Activated CD8-positive, alpha-beta memory T cell treated with anti-CD3 and anti-CD28 coated beads for 4 hours (primary cell): ENCODE results near the gene OR7E24.

Experiments
- DNase-seq, 2 donors: peaks; one replicate each; pipeline ENCODE4 v3.0.0-alpha.2; 2020; ENCODE audit warnings: low read depth in 2 of 2

The OR7E24 gene

DNA sequence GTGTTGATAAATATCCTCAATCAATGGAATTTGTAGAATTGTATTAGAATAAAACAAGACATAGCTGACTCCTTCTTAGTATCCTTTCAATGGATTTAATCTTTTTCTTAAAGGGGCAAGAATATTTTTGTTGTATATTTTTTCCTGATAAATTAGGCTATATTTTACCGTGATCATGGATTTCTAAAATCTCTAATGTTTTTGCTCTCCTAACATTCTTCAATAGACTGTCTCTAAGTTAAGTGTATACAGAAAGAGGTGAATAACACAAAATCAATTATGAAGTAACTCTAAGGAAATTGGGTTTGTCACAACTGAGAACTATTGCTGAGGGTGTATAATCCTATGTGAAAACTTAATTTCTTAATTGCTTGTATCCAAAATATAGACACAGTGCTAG lies at the start of gene OR7E24:
OR7E24 (plus strand) TSS at position 301 of the 400 bp plus-strand sequence. CDS start 114 bp downstream, outside the sequence.
- no peak for DNase-seq

DNA sequence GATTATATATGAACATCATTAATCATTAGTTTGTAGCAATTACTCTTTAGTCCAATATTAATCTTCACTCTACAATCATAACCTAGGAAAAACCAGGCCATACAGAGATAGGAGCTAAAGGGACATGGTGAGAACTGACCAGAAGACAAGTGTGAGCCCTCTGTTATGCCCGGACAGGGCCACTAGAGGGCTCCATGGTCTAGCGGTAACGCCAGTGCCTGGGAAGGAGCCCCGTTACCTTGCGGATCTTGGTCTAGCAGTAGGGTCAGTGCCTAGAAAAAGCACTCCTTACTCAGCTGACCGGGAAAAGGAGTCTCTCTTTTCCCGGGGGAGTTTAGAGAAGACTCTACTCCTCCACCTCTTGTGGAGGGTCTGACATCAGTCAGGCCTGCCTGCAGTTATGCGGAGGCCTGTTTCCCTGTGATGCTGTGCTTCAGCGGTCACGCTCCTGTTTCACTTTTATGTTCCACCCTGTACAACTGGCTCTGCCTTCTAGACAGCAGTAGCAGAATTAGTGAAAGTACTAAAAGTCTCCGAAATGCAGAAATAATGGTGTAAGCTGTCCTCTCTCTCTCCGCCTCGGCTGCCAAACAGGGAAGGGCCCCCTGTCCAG lies 45.1 kb upstream of the OR7E24 start:
- peak; percentile 23 to 27 for DNase-seq

DNA sequence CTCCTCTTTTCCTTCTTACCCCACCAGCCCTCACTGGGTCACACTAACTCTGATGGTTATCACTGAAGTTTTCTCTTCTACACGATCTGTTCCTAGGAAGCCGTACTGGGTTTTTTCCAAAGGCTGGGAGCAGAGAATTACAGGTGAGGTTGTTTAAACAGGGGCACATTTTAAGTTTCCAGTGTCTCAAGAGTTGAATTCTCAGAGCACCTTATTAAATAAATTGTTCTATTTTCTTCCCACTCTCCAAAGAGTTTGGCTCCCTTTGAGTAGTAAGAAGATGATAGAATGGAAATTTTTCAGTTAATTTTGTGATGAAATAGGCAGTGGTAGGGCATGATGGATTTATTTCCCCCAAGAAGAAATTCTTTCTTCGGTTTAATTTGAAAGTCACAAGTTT lies 31.2 kb upstream of the OR7E24 start, which contains the start of gene OR7D4:
OR7D4 (minus strand) TSS at position 101 of the 400 bp plus-strand sequence. CDS start 4,752 bp downstream, outside the sequence.
- DNase-seq: no peak

DNA sequence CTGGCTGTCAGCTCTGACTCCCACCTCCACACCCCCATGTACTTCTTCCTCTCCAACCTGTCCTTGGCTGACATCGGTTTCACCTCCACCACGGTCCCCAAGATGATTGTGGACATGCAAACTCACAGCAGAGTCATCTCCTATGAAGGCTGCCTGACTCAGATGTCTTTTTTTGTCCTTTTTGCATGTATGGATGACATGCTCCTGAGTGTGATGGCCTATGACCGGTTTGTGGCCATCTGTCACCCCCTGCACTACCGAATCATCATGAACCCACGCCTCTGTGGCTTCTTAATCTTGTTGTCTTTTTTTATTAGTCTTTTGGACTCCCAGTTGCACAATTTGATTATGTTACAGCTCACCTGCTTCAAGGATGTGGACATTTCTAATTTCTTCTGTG lies 506 bp downstream of the OR7E24 start:
- no peak for DNase-seq

DNA sequence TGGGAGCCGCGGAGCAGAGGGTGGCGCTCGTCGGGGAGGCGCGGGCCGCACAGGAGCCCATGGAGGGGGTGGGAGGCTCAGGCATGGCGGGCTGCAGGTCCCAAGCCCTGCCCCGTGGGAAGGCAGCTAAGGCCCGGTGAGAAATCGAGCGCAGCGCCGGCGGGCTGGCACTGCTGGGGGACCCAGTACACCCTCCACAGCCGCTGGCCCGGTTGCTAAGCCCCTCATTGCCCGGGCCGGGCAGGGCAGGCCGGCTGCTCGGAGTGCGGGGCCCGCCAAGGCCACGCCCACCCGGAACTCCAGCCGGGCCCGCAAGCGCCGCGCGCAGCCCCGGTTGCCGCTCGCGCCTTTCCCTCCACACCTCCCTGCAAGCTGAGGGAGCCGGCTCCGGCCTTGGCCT lies 32.8 kb downstream of the OR7E24 start:
- DNase-seq: peak in 1 of 2 donors; percentile 1

DNA sequence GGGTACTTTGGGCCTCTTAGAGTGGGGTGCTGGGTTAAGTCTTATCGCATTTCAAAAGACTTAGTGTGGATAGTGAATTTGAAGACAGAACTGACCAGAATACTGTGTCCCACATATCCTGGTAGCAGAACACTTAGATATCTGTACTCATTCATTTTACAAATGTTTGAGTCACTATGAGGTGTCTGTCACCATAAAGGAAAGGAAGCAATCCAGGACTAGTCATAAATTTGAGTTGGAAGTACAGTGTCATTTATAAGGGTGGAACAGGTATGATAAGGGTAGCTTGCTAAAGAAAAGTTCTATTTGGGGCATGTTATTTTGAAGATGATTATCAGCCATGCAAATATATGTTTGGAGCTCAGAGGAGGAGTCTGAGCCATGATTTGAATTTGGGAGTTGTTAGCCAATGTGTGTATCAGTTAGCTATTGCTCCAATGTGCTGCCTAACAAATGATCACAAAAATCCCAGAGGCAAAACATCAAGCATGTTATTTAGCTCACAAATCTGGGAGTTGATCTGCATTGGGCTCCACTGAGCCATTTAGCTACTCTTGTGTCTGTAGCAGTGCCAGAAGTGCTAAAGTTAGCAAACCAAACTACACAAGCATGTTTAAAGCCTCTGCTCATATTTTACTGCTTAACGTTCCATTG lies 38.6 kb downstream of the OR7E24 start:
- DNase-seq: no peak

DNA sequence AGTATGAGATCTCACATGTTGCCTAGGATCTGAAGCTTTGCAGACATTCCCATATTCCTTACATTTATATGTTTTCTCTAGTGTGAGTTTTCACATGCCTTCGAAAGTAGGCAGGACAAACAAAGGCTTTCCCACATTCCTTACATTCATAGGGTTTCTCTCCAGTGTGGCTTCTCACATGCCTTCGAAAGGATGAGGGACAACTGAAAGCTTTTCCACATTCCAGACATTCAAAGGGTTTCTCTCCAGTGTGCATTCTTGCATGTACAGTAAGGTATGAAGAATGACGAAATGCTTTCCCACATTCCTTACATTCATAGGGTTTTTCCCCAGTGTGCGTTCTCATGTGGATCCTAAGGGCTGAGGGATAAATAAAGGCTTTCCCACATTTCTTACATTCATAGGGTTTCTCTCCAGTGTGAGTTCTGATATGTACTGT lies 44.7 kb downstream of the OR7E24 start:
- no peak for DNase-seq

DNA sequence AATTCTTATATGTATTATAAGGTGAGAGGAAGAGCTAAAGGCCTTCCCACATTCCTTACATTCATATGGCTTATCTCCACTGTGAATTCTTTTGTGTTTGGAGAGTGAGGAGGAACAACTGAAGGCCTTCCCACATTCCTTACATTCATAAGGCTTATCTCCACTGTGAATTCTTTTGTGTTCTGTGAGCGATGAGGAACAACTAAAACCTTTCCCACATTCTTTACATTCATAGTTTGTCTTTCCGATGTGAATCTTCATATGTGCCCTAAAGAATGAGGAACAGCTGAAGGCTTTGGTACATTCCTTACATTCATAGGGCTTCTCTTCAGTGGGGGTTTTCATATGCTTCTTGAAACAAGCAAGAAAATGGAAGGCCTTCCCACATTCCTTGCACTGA lies 45.6 kb downstream of the OR7E24 start:
- no peak for DNase-seq
